Trophoblast cell (in vitro differentiated cells and primary cell): ENCODE results near the gene LRRTM3.

Experiments
- DNase-seq, 2 donors: peaks; one replicate each; pipeline ENCODE4 v3.0.0-alpha.2; 2016
- H2AFZ ChIP-seq: 2 replicates; pipeline ENCODE4 v1.6.1; 2013; ENCODE audit warnings: low read length, moderate library complexity, mild to moderate bottlenecking; ENCODE audit not compliant: insufficient read depth, poor library complexity
- H2AK5ac ChIP-seq: 2 replicates; pipeline ENCODE4 v1.6.1; 2013; ENCODE audit warnings: mild to moderate bottlenecking, low read length
- H2BK120ac ChIP-seq: 2 replicates; pipeline ENCODE4 v1.6.1; 2013; ENCODE audit warnings: low read length, mild to moderate bottlenecking, moderate library complexity; ENCODE audit not compliant: insufficient read depth, poor library complexity
- H2BK12ac ChIP-seq: 2 replicates; pipeline ENCODE4 v1.6.1; 2013; ENCODE audit warnings: mild to moderate bottlenecking, low read length, moderate library complexity
- H2BK5ac ChIP-seq: 2 replicates; pipeline ENCODE4 v1.6.1; 2013; ENCODE audit warnings: low read length, low read depth, moderate library complexity, mild to moderate bottlenecking; ENCODE audit not compliant: poor library complexity
- H3K14ac ChIP-seq: 2 replicates; pipeline ENCODE4 v1.6.1; 2013; ENCODE audit warnings: mild to moderate bottlenecking, low read length
- H3K18ac ChIP-seq: 2 replicates; pipeline ENCODE4 v1.6.1; 2013; ENCODE audit warnings: mild to moderate bottlenecking, low read length
- H3K23ac ChIP-seq: 2 replicates; pipeline ENCODE4 v1.6.1; 2013; ENCODE audit warnings: low read length
- H3K27ac ChIP-seq: 2 replicates; pipeline ENCODE4 v1.5.1; 2013; ENCODE audit warnings: low read depth, mild to moderate bottlenecking, inconsistent platforms, low read length, moderate library complexity
- H3K27me3 ChIP-seq: 2 replicates; pipeline ENCODE4 v1.6.1; 2013; ENCODE audit warnings: inconsistent platforms, mild to moderate bottlenecking, low read length, moderate library complexity; ENCODE audit not compliant: insufficient read depth
- H3K36me3 ChIP-seq, 2 experiments: 1 replicate in 1 of 2; 2 replicates in 1 of 2; pipeline ENCODE4 v1.6.1; 2013; ENCODE audit warnings: low read length in 2 of 2, mild to moderate bottlenecking in 2 of 2, moderate library complexity in 1 of 2; ENCODE audit not compliant: insufficient read depth in 2 of 2, control insufficient read depth in 1 of 2
- H3K4ac ChIP-seq: 2 replicates; pipeline ENCODE4 v1.6.1; 2013; ENCODE audit warnings: low read depth, mild to moderate bottlenecking, low read length, moderate library complexity
- H3K4me1 ChIP-seq, 2 experiments: 1 replicate in 1 of 2; 2 replicates in 1 of 2; pipeline ENCODE4 v1.6.1; 2013; ENCODE audit warnings: low read length in 2 of 2, mild to moderate bottlenecking in 2 of 2, moderate library complexity in 1 of 2; ENCODE audit not compliant: insufficient read depth in 2 of 2, control insufficient read depth in 1 of 2
- H3K4me2 ChIP-seq: 2 replicates; pipeline ENCODE4 v1.6.1; 2013; ENCODE audit warnings: inconsistent platforms, mild to moderate bottlenecking, low read length, moderate library complexity
- H3K4me3 ChIP-seq: 2 replicates; pipeline ENCODE4 v1.5.1; 2013; ENCODE audit warnings: mild to moderate bottlenecking, low read depth, low read length, inconsistent platforms
- H3K79me1 ChIP-seq: one replicate; pipeline ENCODE4 v1.6.1; 2013; ENCODE audit warnings: low read length
- H3K79me2 ChIP-seq: 2 replicates; pipeline ENCODE4 v1.6.1; 2013; ENCODE audit warnings: low read length, mild to moderate bottlenecking; ENCODE audit not compliant: control insufficient read depth, insufficient read depth, poor library complexity
- H3K9ac ChIP-seq: 2 replicates; pipeline ENCODE4 v1.6.1; 2013; ENCODE audit warnings: mild to moderate bottlenecking, low read length
- H3K9me3 ChIP-seq: 2 replicates; pipeline ENCODE4 v1.6.1; 2013; ENCODE audit warnings: low read depth, mild to moderate bottlenecking, control low read depth, inconsistent platforms, low read length; ENCODE audit not compliant: insufficient read depth
- H4K12ac ChIP-seq: 2 replicates; pipeline ENCODE4 v1.6.1; 2013; ENCODE audit warnings: low read depth, mild to moderate bottlenecking, low read length, moderate library complexity
- H4K8ac ChIP-seq: 2 replicates; pipeline ENCODE4 v1.6.1; 2013; ENCODE audit warnings: low read depth, mild to moderate bottlenecking, low read length, moderate library complexity
- H4K91ac ChIP-seq: one replicate; pipeline ENCODE4 v1.6.1; 2013; ENCODE audit warnings: low read depth, mild to moderate bottlenecking, low read length, moderate library complexity
- WGBS: extraction: QIAGEN DNeasy Blood & Tissue Kit; methylation state at CpG from one replicate; pipeline ENCODE4 v1.1.7; 2013; ENCODE audit warnings: missing lambda C conversion rate; ENCODE audit not compliant: insufficient read length, insufficient coverage; ENCODE audit errors: extremely low coverage; 5-methylcytosine and 5-hydroxymethylcytosine counted together

LRRTM3 gene

DNA sequence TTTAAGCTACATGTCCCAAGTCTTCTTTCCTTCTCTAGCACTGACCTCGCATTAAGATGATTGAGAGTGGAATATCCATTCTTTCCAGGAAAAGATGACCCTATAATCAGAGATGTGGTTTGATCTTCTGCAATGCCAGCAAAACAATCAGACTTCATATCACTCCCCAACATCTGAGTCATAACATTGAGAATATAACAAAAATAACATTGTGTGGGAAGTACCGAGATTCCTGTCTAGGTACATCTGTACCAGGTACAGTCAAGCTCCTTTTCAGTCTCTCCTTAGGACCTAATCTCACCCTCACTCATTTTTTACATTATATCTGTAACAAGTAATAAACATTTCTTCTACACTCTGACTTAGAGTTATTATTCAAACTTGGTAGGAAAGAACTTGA, 201.6 kb downstream of the LRRTM3 start:
- Histone ChIP-seq H3K23ac (no peak overlapping the region), H2AFZ (no peak overlapping the region), H3K4me3 (no peak overlapping the region), H3K9me3 (no peaks in the 10 kb centered on the region), H4K12ac (no peak overlapping the region), H3K79me2 (no peaks in the 10 kb centered on the region), H2AK5ac (no peak overlapping the region), H3K18ac (no peak overlapping the region), H2BK5ac (no peak overlapping the region), H4K91ac (no peak overlapping the region), H3K14ac (no peak overlapping the region), H3K27ac (no peak overlapping the region), H4K8ac (no peak overlapping the region), H2BK12ac (no peak overlapping the region), H3K9ac (no peak overlapping the region), H3K27me3 (no peaks in the 10 kb centered on the region), H3K4ac (no peak overlapping the region), H3K4me1 (no peaks in the 10 kb centered on the region), H3K79me1 (no peaks in the 10 kb centered on the region), H3K4me2 (no peak overlapping the region), H3K36me3 (no peaks in the 10 kb centered on the region), H2BK120ac (no peak overlapping the region)
- WGBS = no CpG with 5 or more reads among the region's 2 CpGs
- no peak for DNase-seq

DNA sequence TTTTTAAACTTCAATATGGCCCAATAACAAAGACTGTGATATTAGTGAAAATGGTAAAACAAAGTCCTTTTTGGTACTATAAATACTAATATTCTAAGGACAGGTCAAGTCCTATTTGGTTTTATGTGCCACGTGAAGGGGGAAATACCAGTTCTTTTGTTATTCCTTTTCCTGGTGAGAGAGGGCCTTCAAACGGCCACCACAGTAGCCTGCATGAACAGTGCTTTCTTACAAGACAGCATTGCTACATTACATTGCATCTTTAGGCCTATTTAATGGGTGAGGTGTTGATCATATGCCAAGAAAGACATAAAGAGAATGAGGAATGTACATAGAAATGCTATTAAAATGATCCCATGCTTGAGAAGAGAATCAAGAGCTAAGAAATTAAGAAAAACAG, 214.8 kb downstream of the LRRTM3 start:
- Histone ChIP-seq H3K36me3 (no peaks in the 10 kb centered on the region), H3K4me1 (no peaks in the 10 kb centered on the region), H2BK5ac (no peak overlapping the region), H3K4me3 (no peak overlapping the region), H3K4ac (no peak overlapping the region), H3K4me2 (no peak overlapping the region), H3K27ac (no peak overlapping the region), H3K18ac (no peak overlapping the region), H3K27me3 (no peaks in the 10 kb centered on the region), H4K8ac (no peak overlapping the region), H4K12ac (no peak overlapping the region), H2BK120ac (no peak overlapping the region), H3K79me1 (no peaks in the 10 kb centered on the region), H4K91ac (no peak overlapping the region), H3K14ac (no peak overlapping the region), H3K9me3 (peaks cover 2% of the 10 kb centered on the region), H2AFZ (no peak overlapping the region), H2AK5ac (no peak overlapping the region), H3K23ac (no peak overlapping the region), H3K9ac (no peak overlapping the region), H3K79me2 (no peaks in the 10 kb centered on the region), H2BK12ac (no peak overlapping the region)
- no peak for DNase-seq
- no CpG with 5 or more reads among the region's 2 CpGs for WGBS

DNA sequence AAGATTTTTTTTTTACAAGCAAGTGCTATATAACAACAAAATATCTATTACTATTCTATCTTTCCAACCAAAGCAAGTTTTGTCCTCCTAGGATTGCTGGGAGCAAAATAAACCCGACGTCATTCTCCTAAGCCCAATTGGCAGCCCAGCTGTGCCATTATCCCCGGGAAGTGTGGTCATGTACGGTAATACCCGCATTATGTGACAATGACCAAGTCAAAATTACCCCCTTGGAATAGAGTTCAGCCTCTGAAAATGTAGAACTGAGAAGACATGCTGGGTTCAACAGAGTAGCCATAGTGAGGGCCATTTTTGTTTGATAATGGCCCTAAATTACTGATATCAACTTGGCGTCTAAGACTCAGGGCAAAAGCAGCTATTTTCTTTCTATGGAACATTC, 215.5 kb downstream of the LRRTM3 start:
- no peak overlapping the region for H3K27ac ChIP-seq
- H3K79me1 ChIP-seq = no peaks in the 10 kb centered on the region
- H3K27me3 ChIP-seq = no peaks in the 10 kb centered on the region
- H2AK5ac ChIP-seq = no peak overlapping the region
- no peak overlapping the region for H3K4me2 ChIP-seq
- no peak overlapping the region for H4K8ac ChIP-seq
- no peak overlapping the region for H2BK12ac ChIP-seq
- no peaks in the 10 kb centered on the region for H3K4me1 ChIP-seq
- peaks cover 2% of the 10 kb centered on the region for H3K9me3 ChIP-seq
- no peak overlapping the region for H3K4me3 ChIP-seq
- H3K18ac ChIP-seq = no peak overlapping the region
- no CpG with 5 or more reads among the region's 6 CpGs for WGBS
- H3K79me2 ChIP-seq = no peaks in the 10 kb centered on the region
- no peak overlapping the region for H2BK120ac ChIP-seq
- no peak overlapping the region for H4K91ac ChIP-seq
- H4K12ac ChIP-seq = no peak overlapping the region
- no peak overlapping the region for H3K4ac ChIP-seq
- DNase-seq = no peak
- H2BK5ac ChIP-seq = no peak overlapping the region
- no peaks in the 10 kb centered on the region for H3K36me3 ChIP-seq
- H2AFZ ChIP-seq = no peak overlapping the region
- no peak overlapping the region for H3K9ac ChIP-seq
- no peak overlapping the region for H3K23ac ChIP-seq
- no peak overlapping the region for H3K14ac ChIP-seq

DNA sequence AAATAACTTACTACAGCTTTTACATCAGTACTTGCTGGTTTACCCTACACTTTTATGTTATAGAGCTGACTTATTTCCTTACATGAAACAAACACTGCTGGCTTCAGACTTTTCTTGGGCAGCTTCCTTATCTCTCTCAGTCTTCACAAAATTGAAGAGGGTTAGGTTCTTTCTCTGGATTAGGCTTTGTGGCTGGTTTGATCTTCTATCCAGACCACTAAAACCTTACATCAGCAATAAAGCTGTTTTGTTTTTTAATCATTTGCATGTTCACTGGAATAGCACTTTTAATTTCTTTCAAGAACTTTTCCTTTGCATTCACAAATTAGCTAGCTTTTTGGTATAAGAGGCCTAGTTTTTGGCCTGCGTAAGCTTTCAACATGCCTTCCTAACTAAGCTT, 218.7 kb downstream of the LRRTM3 start:
- Histone ChIP-seq H3K14ac (no peak overlapping the region), H3K4me1 (no peaks in the 10 kb centered on the region), H3K9me3 (peaks cover 2% of the 10 kb centered on the region), H2AK5ac (no peak overlapping the region), H3K79me1 (no peaks in the 10 kb centered on the region), H2BK5ac (no peak overlapping the region), H3K27me3 (no peaks in the 10 kb centered on the region), H3K27ac (no peak overlapping the region), H3K36me3 (no peaks in the 10 kb centered on the region), H3K79me2 (no peaks in the 10 kb centered on the region), H3K23ac (no peak overlapping the region), H3K4ac (no peak overlapping the region), H2BK12ac (no peak overlapping the region), H4K8ac (no peak overlapping the region), H4K12ac (no peak overlapping the region), H3K9ac (no peak overlapping the region), H3K18ac (no peak overlapping the region), H2AFZ (no peak overlapping the region), H2BK120ac (no peak overlapping the region), H3K4me3 (no peak overlapping the region), H3K4me2 (no peak overlapping the region), H4K91ac (no peak overlapping the region)
- WGBS = no CpG with 5 or more reads among the region's 1 CpG
- DNase-seq = no peak
